CD8-positive, alpha-beta memory T cell (primary cell): ENCODE data around the gene CLCF1. TPM values are rescaled to one million over a fixed set of nuclear protein-coding genes. Genes with fewer than 3 reads are reported as not detected.

Source experiments
- CTCF ChIA-PET: fragments of 350-600 bp; sonication (Branson Sonifier 250); formaldehyde crosslinking; loops from one replicate; lab custom pipeline; 2021; ENCODE audit warnings: antibody characterized with exemption; lab: Charles Lee
- POLR2A ChIA-PET: fragments of 350-600 bp; sonication (Branson Sonifier 250); formaldehyde crosslinking; loops from one replicate; lab custom pipeline; 2021; ENCODE audit warnings: antibody characterized with exemption; lab: Charles Lee
- DNase-seq, 5 donors: peaks; one replicate each; pipeline versions ENCODE4 v3.0.0 to v3.0.0-alpha.2; 2020 to 2022; ENCODE audit warnings: mixed read lengths in 1 of 5
- H3K27ac ChIP-seq: one replicate; pipeline ENCODE4 v1.7.0; 2013; ENCODE audit warnings: low read depth, mild to moderate bottlenecking, low read length, moderate library complexity
- H3K27me3 ChIP-seq: 2 replicates; pipeline ENCODE4 v1.7.0; 2013; ENCODE audit warnings: low read length, mild to moderate bottlenecking; ENCODE audit not compliant: insufficient read depth, poor library complexity, severe bottlenecking
- H3K36me3 ChIP-seq: 2 replicates; pipeline ENCODE4 v1.7.0; 2013; ENCODE audit warnings: mild to moderate bottlenecking, low read length, moderate library complexity; ENCODE audit not compliant: insufficient read depth
- H3K4me1 ChIP-seq: 2 replicates; pipeline ENCODE4 v1.7.0; 2013; ENCODE audit warnings: mild to moderate bottlenecking, low read length, moderate library complexity; ENCODE audit not compliant: insufficient read depth
- H3K4me3 ChIP-seq: 2 replicates; pipeline ENCODE4 v1.7.0; 2013; ENCODE audit warnings: mild to moderate bottlenecking, low read length
- H3K9me3 ChIP-seq: 2 replicates; pipeline ENCODE4 v1.7.0; 2013; ENCODE audit warnings: mild to moderate bottlenecking, low read length
- H3K27ac Mint-ChIP-seq, 8 donors: one replicate each; pipeline ENCODE4 v1.8.0; 2020 to 2021; ENCODE audit warnings: mixed read lengths in 8 of 8, mild to moderate bottlenecking in 6 of 8, inconsistent platforms in 3 of 8, moderate library complexity in 3 of 8
- H3K27me3 Mint-ChIP-seq, 2 donors: one replicate each; pipeline ENCODE4 v1.8.0; 2020 to 2021; ENCODE audit warnings: mixed read lengths in 2 of 2, mild to moderate bottlenecking in 1 of 2, moderate library complexity in 1 of 2
- H3K36me3 Mint-ChIP-seq, 3 donors: one replicate each; pipeline ENCODE4 v1.8.0; 2020 to 2021; ENCODE audit warnings: mixed read lengths in 3 of 3, inconsistent platforms in 1 of 3, mild to moderate bottlenecking in 1 of 3
- H3K4me1 Mint-ChIP-seq, 3 donors: one replicate each; pipeline ENCODE4 v1.8.0; 2020 to 2021; ENCODE audit warnings: mixed read lengths in 3 of 3, inconsistent platforms in 1 of 3, mild to moderate bottlenecking in 1 of 3
- H3K4me3 Mint-ChIP-seq, 7 donors: one replicate each; pipeline ENCODE4 v1.8.0; 2020 to 2021; ENCODE audit warnings: mixed read lengths in 7 of 7, mild to moderate bottlenecking in 6 of 7, moderate library complexity in 4 of 7, inconsistent platforms in 2 of 7
- H3K9me3 Mint-ChIP-seq, 5 donors: one replicate each; pipeline ENCODE4 v1.8.0; 2020 to 2022; ENCODE audit warnings: mixed read lengths in 5 of 5, mild to moderate bottlenecking in 3 of 5, moderate library complexity in 2 of 5, inconsistent platforms in 1 of 5
- polyA plus RNA-seq: library from polyadenylated mRNA; unstranded; fragments of 300-500 nt; fragmentation: Illumina TruSeq; gene quantifications from one replicate; pipeline ENCODE4 v1.2.3, GENCODE V29; 2021
- total RNA-seq, 2 experiments: library from RNA; stranded (reverse); gene quantifications; one replicate each; pipeline ENCODE4 v1.2.3, GENCODE V29; 2021

CLCF1 gene
- total and polyA plus RNA-seq, 3 experiments from 2014 or later: 3.5 to 4.6 (median 4.2) TPM

DNA sequence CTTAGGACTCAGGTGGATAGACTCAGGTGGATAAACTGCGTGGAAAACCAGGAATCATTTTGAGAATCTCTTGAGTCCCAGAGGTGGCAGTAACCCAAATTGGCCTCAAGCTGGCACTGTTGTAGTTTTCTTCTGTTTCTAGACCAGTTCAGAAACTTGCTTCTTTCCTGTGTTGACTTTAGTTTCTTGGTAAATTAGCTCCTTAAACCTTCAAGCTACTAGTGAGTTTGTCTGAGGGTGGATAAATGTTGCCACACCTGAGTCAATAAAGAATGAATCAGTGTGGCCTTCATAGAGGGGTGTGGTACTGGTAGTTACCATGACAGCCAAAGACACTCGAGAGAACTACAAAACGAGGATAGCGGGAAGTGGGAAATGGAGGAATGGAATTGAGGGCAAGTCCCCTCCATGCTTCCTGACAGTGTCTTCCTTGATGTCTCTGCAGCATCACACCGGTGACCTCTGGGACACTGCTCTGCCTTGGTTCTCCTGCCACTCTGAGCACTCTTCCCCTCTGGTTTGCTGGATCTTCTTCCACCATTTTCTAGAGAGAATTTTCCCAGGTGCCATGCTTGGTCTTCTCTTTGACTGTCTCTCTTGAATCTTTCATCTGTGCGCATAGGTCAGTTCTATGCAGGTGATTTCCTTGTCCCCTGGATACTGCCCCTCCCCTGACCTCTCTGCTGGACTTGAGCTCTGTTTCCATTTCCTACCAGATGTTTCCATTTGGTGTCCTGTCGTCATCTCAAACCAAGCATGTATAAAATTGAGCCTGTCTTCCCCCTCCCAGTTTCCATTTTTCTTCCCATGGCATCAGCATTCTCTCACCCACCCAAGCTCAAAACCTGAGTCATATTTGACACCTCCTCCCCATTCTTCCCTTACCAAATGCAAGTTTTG is 27.2 kb downstream of the CLCF1 start:
- ChIA-PET CTCF (interaction anchor here (0.7 to 6.3 kb wide), 21 partner anchors 8 to 106 kb away, joined by 3 to 63 read pairs (median 5); partner anchors contain the start of genes CLCF1, GRK2, RAD9A and SSH3), POLR2A (interaction anchor here (0.5 to 2.8 kb wide), 6 partner anchors 7 to 1614 kb away, joined by 3 to 10 read pairs (median 5); partner anchors contain the start of genes CLCF1 and POLD4)
- peak in 1 of 5 donors; percentile 43 for DNase-seq
- Mint-ChIP-seq H3K4me3 (no peak overlapping the region), H3K27ac (peak overlapping the region in 4 of 8 donors; percentile 1 to 63 (median 47)), H3K36me3 (peaks cover 0 to 2% (median 1%) of the 10 kb centered on the region in 3 donors), H3K4me1 (peaks cover 16 to 47% (median 40%) of the 10 kb centered on the region in 3 donors), H3K9me3 (no peaks in the 10 kb centered on the region), H3K27me3 (no peaks in the 10 kb centered on the region)
- Histone ChIP-seq H3K36me3 (no peaks in the 10 kb centered on the region), H3K4me3 (no peak overlapping the region), H3K4me1 (peaks cover 37% of the 10 kb centered on the region), H3K27ac (no peak overlapping the region), H3K9me3 (no peaks in the 10 kb centered on the region), H3K27me3 (no peaks in the 10 kb centered on the region)

DNA sequence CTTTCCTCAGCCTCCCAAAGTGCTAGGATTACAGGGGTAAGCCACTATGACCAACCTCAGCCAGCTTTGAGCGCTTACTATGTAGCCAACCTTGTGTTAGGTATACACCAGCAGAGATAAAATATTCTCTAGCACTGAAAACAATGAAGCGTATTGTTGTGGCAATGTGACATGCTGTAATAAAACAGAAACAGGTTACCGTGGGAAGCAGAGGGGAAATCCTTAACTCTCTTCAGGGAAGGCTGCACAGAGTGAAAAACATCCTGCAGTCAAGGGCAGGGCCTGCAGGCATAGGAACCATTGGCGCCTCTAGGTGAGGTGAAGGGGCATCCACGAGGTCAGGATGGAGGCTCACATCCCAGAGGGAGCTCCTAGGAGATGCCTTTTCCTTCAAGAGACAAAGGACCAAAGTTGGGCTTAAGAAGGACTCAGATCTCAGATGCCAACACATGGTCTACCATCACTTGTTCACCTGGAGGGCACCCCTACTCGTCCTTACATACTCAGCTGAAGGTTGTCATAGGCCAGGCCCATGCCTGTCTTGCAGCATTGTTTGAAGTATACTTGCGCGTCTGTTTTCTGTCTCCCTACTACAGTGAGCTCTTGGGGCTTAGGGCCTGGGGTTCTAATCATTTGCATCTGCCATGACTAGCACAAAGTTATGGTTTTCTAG is 28.0 kb downstream of the CLCF1 start:
- Mint-ChIP-seq H3K9me3 (no peaks in the 10 kb centered on the region), H3K27me3 (no peaks in the 10 kb centered on the region), H3K4me3 (no peak overlapping the region), H3K27ac (peak overlapping the region in 3 of 8 donors; percentile 43 to 70 (median 63)), H3K36me3 (peaks cover 0 to 2% (median 0%) of the 10 kb centered on the region in 3 donors), H3K4me1 (peaks cover 14 to 43% (median 36%) of the 10 kb centered on the region in 3 donors)
- Histone ChIP-seq H3K4me1 (peaks cover 31% of the 10 kb centered on the region), H3K36me3 (no peaks in the 10 kb centered on the region), H3K9me3 (no peaks in the 10 kb centered on the region), H3K27ac (no peak overlapping the region), H3K4me3 (no peak overlapping the region), H3K27me3 (no peaks in the 10 kb centered on the region)
- CTCF ChIA-PET: interaction anchor here (0.7 to 6.3 kb wide), 19 partner anchors 8 to 106 kb away, joined by 3 to 63 read pairs (median 6); partner anchors contain the start of genes RAD9A and SSH3
- POLR2A ChIA-PET: interaction anchor here (0.9 to 2.8 kb wide), 6 partner anchors 8 to 105 kb away, joined by 3 to 10 read pairs (median 5); partner anchors contain the start of genes CLCF1 and POLD4
- peak in 1 of 5 donors; percentile 23 for DNase-seq

DNA sequence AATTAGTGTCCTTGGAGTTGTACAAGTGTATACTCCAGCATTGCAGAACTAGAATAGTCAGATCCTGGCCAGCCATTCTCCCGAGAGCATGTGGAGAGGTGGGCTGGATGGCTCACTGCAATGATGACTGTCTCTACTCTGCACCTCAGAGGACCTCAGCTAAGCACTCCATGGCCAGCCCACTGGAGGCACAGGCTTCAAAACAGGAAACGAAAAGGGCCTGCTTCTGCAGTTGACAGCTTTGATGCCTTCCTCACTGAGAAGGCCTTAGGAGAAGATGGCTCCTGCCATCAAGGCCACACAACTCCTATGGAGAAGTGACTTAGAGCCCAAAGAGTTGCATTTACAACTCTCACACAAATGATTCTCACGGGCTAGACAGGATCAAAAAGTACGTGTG is 29.1 kb downstream of the CLCF1 start:
- no peaks in the 10 kb centered on the region for H3K9me3 Mint-ChIP-seq
- peak in 1 of 5 donors; percentile 32 for DNase-seq
- no peak overlapping the region for H3K4me3 ChIP-seq
- H3K27ac ChIP-seq: no peak overlapping the region
- ChIA-PET POLR2A (interaction anchor here (0.6 to 2.8 kb wide), 3 partner anchors 9 to 1027 kb away, joined by 4 to 10 read pairs (median 4); partner anchors contain the start of gene POLD4), CTCF (interaction anchor here (0.6 to 6.3 kb wide), 10 partner anchors 8 to 82 kb away, joined by 3 to 63 read pairs (median 3); partner anchors contain the start of genes ANKRD13D and POLD4)
- H3K36me3 Mint-ChIP-seq: peaks cover 0 to 2% (median 0%) of the 10 kb centered on the region in 3 donors
- peaks cover 11 to 33% (median 28%) of the 10 kb centered on the region in 3 donors for H3K4me1 Mint-ChIP-seq
- H3K27me3 ChIP-seq: no peaks in the 10 kb centered on the region
- peaks cover 31% of the 10 kb centered on the region for H3K4me1 ChIP-seq
- no peaks in the 10 kb centered on the region for H3K36me3 ChIP-seq
- H3K27ac Mint-ChIP-seq: peak overlapping the region in 4 of 8 donors; percentile 21 to 84 (median 78)
- no peaks in the 10 kb centered on the region for H3K9me3 ChIP-seq
- H3K4me3 Mint-ChIP-seq: no peak overlapping the region
- no peaks in the 10 kb centered on the region for H3K27me3 Mint-ChIP-seq

- no peaks in the 10 kb centered on the region for H3K9me3 ChIP-seq
- Mint-ChIP-seq H3K4me1 (no peaks in the 10 kb centered on the region), H3K27ac (no peak overlapping the region), H3K9me3 (no peaks in the 10 kb centered on the region), H3K36me3 (peaks cover 0 to 5% (median 1%) of the 10 kb centered on the region in 3 donors), H3K4me3 (no peak overlapping the region), H3K27me3 (no peaks in the 10 kb centered on the region)
- no peaks in the 10 kb centered on the region for H3K36me3 ChIP-seq
- H3K4me3 ChIP-seq: no peak overlapping the region
- ChIA-PET POLR2A (interaction anchor here (0.6 to 0.7 kb wide), 2 partner anchors 13 to 23 kb away, joined by 4 to 6 read pairs; no protein-coding TSS in a partner anchor), CTCF (interaction anchor here (1.0 to 1.5 kb wide), 2 partner anchors 8 to 14 kb away, joined by 3 read pairs; no protein-coding TSS in a partner anchor)
- DNase-seq: no peak
- no peaks in the 10 kb centered on the region for H3K4me1 ChIP-seq
- H3K27me3 ChIP-seq: no peaks in the 10 kb centered on the region
- no peak overlapping the region for H3K27ac ChIP-seq
Measured at GRCh38 chr11:67337257-67337656, 36.1 kb downstream of the CLCF1 start.

GRCh38 chr11:67332081-67332691 is 41.2 kb downstream of the CLCF1 start:
- Mint-ChIP-seq H3K9me3 (no peaks in the 10 kb centered on the region), H3K4me3 (no peak overlapping the region), H3K27me3 (no peaks in the 10 kb centered on the region), H3K4me1 (no peaks in the 10 kb centered on the region), H3K27ac (no peak overlapping the region), H3K36me3 (peaks cover 0 to 6% (median 1%) of the 10 kb centered on the region in 3 donors)
- H3K4me1 ChIP-seq: no peaks in the 10 kb centered on the region
- ChIA-PET CTCF (interaction anchor here (1.5 kb wide), 1 partner anchor 14 kb away, joined by 4 read pairs; no protein-coding TSS in a partner anchor), POLR2A (no interaction called here)
- no peak overlapping the region for H3K4me3 ChIP-seq
- no peaks in the 10 kb centered on the region for H3K36me3 ChIP-seq
- DNase-seq: no peak
- H3K9me3 ChIP-seq: no peaks in the 10 kb centered on the region
- H3K27ac ChIP-seq: no peak overlapping the region
- no peaks in the 10 kb centered on the region for H3K27me3 ChIP-seq

DNA sequence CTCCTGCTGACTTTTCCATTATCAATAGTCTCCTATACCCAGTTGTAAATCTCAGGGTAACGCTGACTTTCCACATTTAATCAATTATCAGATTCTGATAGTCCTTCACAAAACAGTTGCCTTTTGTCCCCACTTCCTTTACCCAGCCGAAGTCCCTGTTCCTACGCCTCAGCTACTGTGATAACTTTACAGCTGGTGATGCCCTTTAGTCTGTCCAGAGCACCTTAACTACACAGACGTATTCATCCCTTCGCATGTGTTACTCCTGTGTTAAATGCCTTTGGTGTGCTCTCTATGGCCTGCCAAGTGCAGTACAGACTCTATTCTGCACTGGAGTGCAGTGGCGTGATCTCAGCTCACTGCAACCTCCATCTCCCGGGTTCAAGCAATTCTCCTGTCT is 49.9 kb downstream of the CLCF1 start:
- Mint-ChIP-seq H3K4me1 (peaks cover 2 to 7% (median 3%) of the 10 kb centered on the region in 3 donors), H3K36me3 (peaks cover 0 to 2% (median 0%) of the 10 kb centered on the region in 3 donors), H3K9me3 (no peaks in the 10 kb centered on the region), H3K27me3 (peaks cover 0 to 3% of the 10 kb centered on the region in 2 donors), H3K4me3 (no peak overlapping the region), H3K27ac (peak overlapping the region in 1 of 8 donors; percentile 93)
- Histone ChIP-seq H3K9me3 (no peaks in the 10 kb centered on the region), H3K27me3 (no peaks in the 10 kb centered on the region), H3K4me3 (no peak overlapping the region), H3K27ac (no peak overlapping the region), H3K4me1 (peaks cover 1% of the 10 kb centered on the region), H3K36me3 (no peaks in the 10 kb centered on the region)
- no peak for DNase-seq
- ChIA-PET CTCF (interaction anchor here (1.1 to 2.2 kb wide), 7 partner anchors 22 to 84 kb away, joined by 3 to 13 read pairs (median 4); partner anchors contain the start of genes POLD4 and PPP1CA), POLR2A (interaction anchor here (1.1 kb wide), 1 partner anchor 56 kb away, joined by 3 read pairs; no protein-coding TSS in a partner anchor)

DNA sequence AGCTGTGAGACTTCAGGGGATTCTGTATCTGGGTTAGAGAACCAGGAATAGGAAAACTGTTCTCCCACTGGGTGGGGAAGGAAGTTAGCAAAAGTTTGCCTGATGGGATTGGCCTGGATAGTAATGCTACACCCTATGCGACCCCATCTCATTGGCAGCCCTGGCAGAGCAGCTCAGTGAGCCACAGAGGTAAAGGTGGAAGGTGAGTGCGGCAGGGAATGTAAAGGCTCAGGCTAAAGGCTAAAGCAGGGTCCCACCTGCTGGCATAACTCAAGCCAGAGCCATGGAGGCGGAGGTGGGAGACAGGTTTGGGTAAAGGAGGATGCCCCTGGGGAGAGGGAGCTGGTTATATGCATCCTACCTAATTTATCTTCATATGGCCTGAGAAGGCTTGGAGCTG is 51.3 kb downstream of the CLCF1 start:
- Mint-ChIP-seq H3K27ac (no peak overlapping the region), H3K27me3 (peaks cover 0 to 7% of the 10 kb centered on the region in 2 donors), H3K36me3 (peaks cover 0 to 4% (median 2%) of the 10 kb centered on the region in 3 donors), H3K9me3 (no peaks in the 10 kb centered on the region), H3K4me1 (peaks cover 9 to 17% (median 11%) of the 10 kb centered on the region in 3 donors), H3K4me3 (peak overlapping the region in 1 of 7 donors; percentile 70)
- DNase-seq: no peak
- peaks cover 6% of the 10 kb centered on the region for H3K4me1 ChIP-seq
- H3K36me3 ChIP-seq: no peaks in the 10 kb centered on the region
- H3K4me3 ChIP-seq: no peak overlapping the region
- CTCF ChIA-PET: interaction anchor here (0.8 to 2.2 kb wide), 8 partner anchors 23 to 82 kb away, joined by 3 to 13 read pairs (median 4); partner anchors contain the start of genes POLD4 and PPP1CA
- H3K27me3 ChIP-seq: no peaks in the 10 kb centered on the region
- H3K9me3 ChIP-seq: no peaks in the 10 kb centered on the region
- H3K27ac ChIP-seq: no peak overlapping the region
- POLR2A ChIA-PET: no interaction called here
